KMS-11 (cell line): ENCODE measurements around the gene KDM4D.

ENCODE experiments used
- H2AFZ ChIP-seq: fragments of 200-600 bp; sonication (generic); 2 replicates; pipeline ENCODE4 v1.6.1; 2016; ENCODE audit warnings: antibody characterized with exemption, mixed run types, low read depth
- H3K27ac ChIP-seq: fragments of 200-600 bp; sonication (generic); 2 replicates; pipeline ENCODE4 v1.6.1; 2016; ENCODE audit warnings: mild to moderate bottlenecking, mixed run types
- H3K27me3 ChIP-seq: fragments of 200-600 bp; sonication (generic); 2 replicates; pipeline ENCODE4 v1.6.1; 2017; ENCODE audit warnings: mild to moderate bottlenecking, low read depth, mixed run types, moderate library complexity; ENCODE audit not compliant: insufficient read depth
- H3K36me3 ChIP-seq: fragments of 200-600 bp; sonication (generic); 2 replicates; pipeline ENCODE4 v1.6.1; 2017; ENCODE audit warnings: mild to moderate bottlenecking, mixed run types; ENCODE audit not compliant: insufficient read depth
- H3K4me1 ChIP-seq: fragments of 200-600 bp; sonication (generic); 2 replicates; pipeline ENCODE4 v1.6.1; 2016; ENCODE audit warnings: mild to moderate bottlenecking, low read depth, mixed run types; ENCODE audit not compliant: poor library complexity, severe bottlenecking
- H3K4me2 ChIP-seq: fragments of 200-600 bp; sonication (generic); 2 replicates; pipeline ENCODE4 v1.7.0; 2016; ENCODE audit warnings: mild to moderate bottlenecking, mixed run types
- H3K4me3 ChIP-seq: fragments of 200-600 bp; sonication (generic); IDR thresholded peaks from 2 replicates; pipeline ENCODE4 v1.6.1; 2017; ENCODE audit warnings: low read depth, low read length, mixed read lengths; ENCODE audit not compliant: insufficient read depth
- H3K79me2 ChIP-seq: fragments of 200-600 bp; sonication (generic); 2 replicates; pipeline ENCODE4 v1.6.1; 2016; ENCODE audit warnings: low read depth, mixed run types; ENCODE audit not compliant: insufficient read depth
- H3K9ac ChIP-seq: fragments of 200-600 bp; sonication (generic); 2 replicates; pipeline ENCODE4 v1.6.1; 2016; ENCODE audit warnings: mild to moderate bottlenecking, mixed run types
- H4K20me1 ChIP-seq: fragments of 200-600 bp; sonication (generic); 2 replicates; pipeline ENCODE4 v1.6.1; 2016; ENCODE audit warnings: mild to moderate bottlenecking, mixed run types; ENCODE audit not compliant: insufficient read depth
- TF ChIP-seq, protein P1 (sequence below): fragments of 200-600 bp; sonication (generic); conservative IDR thresholded peaks from 2 replicates; pipeline ENCODE4 v1.6.1; 2017; ENCODE audit warnings: low read depth, mild to moderate bottlenecking, antibody characterized with exemption, low read length, moderate library complexity, mixed read lengths

Gene KDM4D

DNA sequence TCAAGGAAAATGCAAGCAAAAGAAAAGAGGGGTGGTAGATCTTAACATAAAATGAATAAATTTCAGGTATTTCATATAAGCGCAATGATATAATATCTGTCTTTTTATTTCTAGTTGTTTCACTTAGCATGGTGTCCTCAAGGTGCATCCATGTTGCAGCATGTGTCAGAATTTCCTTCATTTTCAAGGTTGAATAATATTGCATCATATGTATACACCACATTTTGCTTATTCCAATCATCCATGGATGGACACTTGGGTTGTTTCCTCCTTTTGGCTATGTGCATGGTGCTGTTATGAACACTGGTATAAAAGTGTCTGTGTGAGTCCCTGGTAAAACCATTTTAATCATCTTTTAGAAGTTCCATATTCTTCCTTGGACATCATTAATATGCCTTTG, 68.7 kb downstream of the KDM4D start:
- Histone ChIP-seq H3K4me3 (no peak overlapping the region), H4K20me1 (no peaks in the 10 kb centered on the region), H3K27ac (no peak overlapping the region), H2AFZ (no peak overlapping the region), H3K79me2 (no peaks in the 10 kb centered on the region), H3K4me2 (no peak overlapping the region), H3K27me3 (no peaks in the 10 kb centered on the region), H3K36me3 (no peaks in the 10 kb centered on the region), H3K9ac (no peak overlapping the region), H3K4me1 (no peaks in the 10 kb centered on the region)
- TF ChIP-seq, protein P1, sequence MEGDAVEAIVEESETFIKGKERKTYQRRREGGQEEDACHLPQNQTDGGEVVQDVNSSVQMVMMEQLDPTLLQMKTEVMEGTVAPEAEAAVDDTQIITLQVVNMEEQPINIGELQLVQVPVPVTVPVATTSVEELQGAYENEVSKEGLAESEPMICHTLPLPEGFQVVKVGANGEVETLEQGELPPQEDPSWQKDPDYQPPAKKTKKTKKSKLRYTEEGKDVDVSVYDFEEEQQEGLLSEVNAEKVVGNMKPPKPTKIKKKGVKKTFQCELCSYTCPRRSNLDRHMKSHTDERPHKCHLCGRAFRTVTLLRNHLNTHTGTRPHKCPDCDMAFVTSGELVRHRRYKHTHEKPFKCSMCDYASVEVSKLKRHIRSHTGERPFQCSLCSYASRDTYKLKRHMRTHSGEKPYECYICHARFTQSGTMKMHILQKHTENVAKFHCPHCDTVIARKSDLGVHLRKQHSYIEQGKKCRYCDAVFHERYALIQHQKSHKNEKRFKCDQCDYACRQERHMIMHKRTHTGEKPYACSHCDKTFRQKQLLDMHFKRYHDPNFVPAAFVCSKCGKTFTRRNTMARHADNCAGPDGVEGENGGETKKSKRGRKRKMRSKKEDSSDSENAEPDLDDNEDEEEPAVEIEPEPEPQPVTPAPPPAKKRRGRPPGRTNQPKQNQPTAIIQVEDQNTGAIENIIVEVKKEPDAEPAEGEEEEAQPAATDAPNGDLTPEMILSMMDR, result no peak

GRCh38 chr11:95042906-95043305, 69.4 kb downstream of the KDM4D start:
- Histone ChIP-seq H2AFZ (no peak overlapping the region), H3K4me3 (no peak overlapping the region), H3K36me3 (no peaks in the 10 kb centered on the region), H3K27ac (no peak overlapping the region), H3K27me3 (no peaks in the 10 kb centered on the region), H3K9ac (no peak overlapping the region), H3K4me2 (no peak overlapping the region), H4K20me1 (no peaks in the 10 kb centered on the region), H3K79me2 (no peaks in the 10 kb centered on the region), H3K4me1 (no peaks in the 10 kb centered on the region)
- TF ChIP-seq, protein P1, result no peak

GRCh38 chr11:95044010-95044409, 70.5 kb downstream of the KDM4D start:
- H4K20me1 ChIP-seq, result no peaks in the 10 kb centered on the region
- no peaks in the 10 kb centered on the region for H3K36me3 ChIP-seq
- no peaks in the 10 kb centered on the region for H3K27me3 ChIP-seq
- H2AFZ ChIP-seq, result no peak overlapping the region
- H3K27ac ChIP-seq, result no peak overlapping the region
- H3K4me1 ChIP-seq, result no peaks in the 10 kb centered on the region
- H3K4me2 ChIP-seq, result no peak overlapping the region
- no peak overlapping the region for H3K9ac ChIP-seq
- no peaks in the 10 kb centered on the region for H3K79me2 ChIP-seq
- H3K4me3 ChIP-seq, result no peak overlapping the region
- TF ChIP-seq, protein P1, result no peak

- H3K36me3 ChIP-seq, result no peaks in the 10 kb centered on the region
- H3K4me1 ChIP-seq, result no peaks in the 10 kb centered on the region
- H3K27ac ChIP-seq, result no peak overlapping the region
- no peaks in the 10 kb centered on the region for H3K27me3 ChIP-seq
- no peaks in the 10 kb centered on the region for H4K20me1 ChIP-seq
- no peak overlapping the region for H3K4me3 ChIP-seq
- no peak overlapping the region for H3K9ac ChIP-seq
- no peak overlapping the region for H3K4me2 ChIP-seq
- H2AFZ ChIP-seq, result no peak overlapping the region
- TF ChIP-seq, protein P1, result no peak
- no peaks in the 10 kb centered on the region for H3K79me2 ChIP-seq
Observed at GRCh38 chr11:95045812-95046211, 72.3 kb downstream of the KDM4D start.
